Panc1 (cell line): ENCODE results near the gene CDC25B. TPM values are rescaled to one million over a fixed set of nuclear protein-coding genes. Genes with fewer than 3 reads are reported as not detected.

Experiments
- ATAC-seq: fragments of 200-7000 bp; cut with Tn5 transposase; 2 replicates; pipeline ENCODE4 v1.9.1; 2020; ENCODE audit warnings: mild to moderate bottlenecking, moderate library complexity
- Bru-seq: library from RNA; stranded (reverse); fragments of 400-500 nt; gene quantifications from one replicate; lab custom pipeline; 2021; lab: Mats Ljungman, UMichigan
- BruChase-seq, 2 experiments: library from RNA; stranded (reverse); fragments of 400-500 nt; gene quantifications; one replicate each; lab custom pipeline; 2021; lab: Mats Ljungman, UMichigan
- BruUV-seq: library from RNA; stranded (reverse); fragments of 400-500 nt; replicated peaks from 2 replicates; lab custom pipeline; 2021; lab: Mats Ljungman, UMichigan
- CTCF ChIA-PET: fragments of 300-600 bp; sonication (Branson Sonifier 250); formaldehyde crosslinking; loops from one replicate; lab custom pipeline; 2022; ENCODE audit warnings: antibody characterized with exemption; lab: Charles Lee
- POLR2A ChIA-PET: fragments of 300-600 bp; sonication (Branson Sonifier 250); formaldehyde crosslinking; loops from one replicate; lab custom pipeline; 2022; ENCODE audit warnings: antibody characterized with exemption; lab: Charles Lee
- DNase-seq: peaks from one replicate; pipeline ENCODE4 v3.0.0-alpha.2; 2010; ENCODE audit warnings: low read depth, low spot score
- H3K27ac ChIP-seq: 2 replicates; pipeline ENCODE4 v1.5.1; 2011; ENCODE audit warnings: mild to moderate bottlenecking, low read length, inconsistent platforms
- H3K27me3 ChIP-seq: fragments of 200-500 bp; sonication (Bioruptor generic); 2 replicates; pipeline ENCODE4 v1.6.0; 2014; ENCODE audit warnings: low read length, inconsistent platforms; ENCODE audit not compliant: control insufficient read depth, insufficient read depth
- H3K36me3 ChIP-seq: fragments of 200-500 bp; sonication (Bioruptor generic); 2 replicates; pipeline ENCODE4 v1.5.1; 2014; ENCODE audit warnings: inconsistent platforms, mild to moderate bottlenecking, low read length, moderate library complexity; ENCODE audit not compliant: control insufficient read depth, insufficient read depth
- H3K4me1 ChIP-seq: 2 replicates; pipeline ENCODE4 v1.5.1; 2011; ENCODE audit warnings: inconsistent platforms, mild to moderate bottlenecking, low read length, moderate library complexity; ENCODE audit not compliant: control insufficient read depth, insufficient read depth
- H3K4me3 ChIP-seq, 2 experiments: 2 replicates each; pipeline ENCODE4 v1.5.1; 2011 to 2012; ENCODE audit warnings: low read depth in 2 of 2, low read length in 2 of 2, mild to moderate bottlenecking in 2 of 2, inconsistent platforms in 1 of 2, moderate library complexity in 1 of 2
- H3K9me3 ChIP-seq: fragments of 200-500 bp; sonication (Bioruptor generic); 2 replicates; pipeline ENCODE4 v1.5.1; 2014; ENCODE audit warnings: low read depth, mild to moderate bottlenecking, inconsistent platforms, low read length, moderate library complexity; ENCODE audit not compliant: control insufficient read depth, insufficient read depth
- POLR2AphosphoS5 ChIP-seq: IDR thresholded peaks from 2 replicates; pipeline ENCODE4 v1.6.1; 2012; ENCODE audit warnings: mild to moderate bottlenecking, low read depth, low read length, moderate library complexity
- REST ChIP-seq, 2 experiments: IDR thresholded peaks; 2 replicates each; pipeline ENCODE4 v1.6.1; 2011 to 2012; ENCODE audit warnings: low read depth in 2 of 2, control low read depth in 1 of 2, low read length in 1 of 2, mild to moderate bottlenecking in 1 of 2, moderate library complexity in 1 of 2; ENCODE audit not compliant: insufficient read depth in 1 of 2
- SIN3A ChIP-seq: IDR thresholded peaks from 2 replicates; pipeline ENCODE4 v1.6.1; 2012; ENCODE audit warnings: low read depth, mild to moderate bottlenecking, low read length, moderate library complexity, borderline replicate concordance; ENCODE audit not compliant: insufficient read depth
- TCF7L2 ChIP-seq: IDR thresholded peaks from 2 replicates; pipeline ENCODE4 v1.6.1; 2011; ENCODE audit warnings: mild to moderate bottlenecking, low read depth, low read length, inconsistent platforms
- in situ Hi-C: cut with HindIII; loops from 2 replicates; pipeline ENCODE4 v1.10.0; 2016; ENCODE audit warnings: low sequenced_read_pairs, low pct_unique_long_range_greater_than_20kb
- intact Hi-C: fragments of 100-400 bp; cut with micrococcal nuclease; formaldehyde crosslinking; loops from one replicate; pipeline ENCODE4 v1.10.0; 2022; ENCODE audit not compliant: unreplicated experiment
- long read RNA-seq: library from polyadenylated mRNA; unstranded; transcript quantifications from one replicate; pipeline ENCODE4 v2.0.0, GENCODE V29; 2021; ENCODE audit not compliant: unreplicated experiment
- polyA plus RNA-seq: library from polyadenylated mRNA; unstranded; fragments of >200 nt; gene quantifications from one replicate; pipeline ENCODE4 v1.2.1, GENCODE V29; 2012; ENCODE audit warnings: missing spikeins; ENCODE audit not compliant: insufficient read length
- total RNA-seq: library from RNA; stranded (reverse); gene quantifications from one replicate; pipeline ENCODE4 v1.2.1, GENCODE V29; 2021; ENCODE audit not compliant: unreplicated experiment
- TF ChIP-seq, protein P1 (sequence below): fragments of 450-650 bp; IDR thresholded peaks from 2 replicates; pipeline ENCODE4 v1.5.1; 2017; ENCODE audit warnings: mild to moderate bottlenecking

CDC25B gene
- total RNA-seq (170 TPM), Bru-seq, nascent RNA (percentile 81 among the genes with signal in this experiment), BruChase-seq, experiment 1, labeled RNA remaining after a 2-hour chase (percentile 87 among the genes with signal in this experiment), BruChase-seq, experiment 2, labeled RNA remaining after a 6-hour chase (percentile 95 among the genes with signal in this experiment)
- 140 TPM for polyA plus RNA-seq
- long read RNA-seq, transcript CDC25B-201 (16 exons, 3,597 nt), result major isoform, 16 of 175 reads
- long read RNA-seq, transcript CDC25B-202 (15 exons, 1,978 nt), result minor isoform, 6 of 175 reads
- long read RNA-seq, transcript CDC25B-206 (16 exons, 1,960 nt), result minor isoform, 7 of 175 reads
- long read RNA-seq, partial matches to known transcripts, result 119 of 175 reads
- long read RNA-seq, other reads (novel, unspliced or antisense), result 25 of 175 reads

GRCh38 chr20:3795511-3796468 is at the start of gene CDC25B:
TSS of gene CDC25B (plus strand) at chr20:3796310. CDS start at chr20:3796532, 222 bp downstream.
- in situ Hi-C loops (no loop called here), intact Hi-C loops (no loop called here)
- no peaks in the 10 kb centered on the region for H3K27me3 ChIP-seq
- H3K36me3 ChIP-seq, result peaks cover 10% of the 10 kb centered on the region
- TSS peak; percentile 96 for BruUV-seq
- ChIA-PET POLR2A (interaction anchor here (0.8 kb wide), 1 partner anchor 10 kb away, joined by 4 read pairs; no protein-coding TSS in a partner anchor), CTCF (interaction anchor here (0.6 to 1.0 kb wide), 5 partner anchors 9 to 259 kb away, joined by 3 to 4 read pairs (median 4); partner anchors contain the start of genes AP5S1 and CENPB)
- DNase-seq (peak; percentile 73), ATAC-seq (peak; percentile 93)
- peak within 1 kb of the TSS; percentile 90 to 97 for H3K4me3 ChIP-seq
- TF ChIP-seq, protein P1, sequence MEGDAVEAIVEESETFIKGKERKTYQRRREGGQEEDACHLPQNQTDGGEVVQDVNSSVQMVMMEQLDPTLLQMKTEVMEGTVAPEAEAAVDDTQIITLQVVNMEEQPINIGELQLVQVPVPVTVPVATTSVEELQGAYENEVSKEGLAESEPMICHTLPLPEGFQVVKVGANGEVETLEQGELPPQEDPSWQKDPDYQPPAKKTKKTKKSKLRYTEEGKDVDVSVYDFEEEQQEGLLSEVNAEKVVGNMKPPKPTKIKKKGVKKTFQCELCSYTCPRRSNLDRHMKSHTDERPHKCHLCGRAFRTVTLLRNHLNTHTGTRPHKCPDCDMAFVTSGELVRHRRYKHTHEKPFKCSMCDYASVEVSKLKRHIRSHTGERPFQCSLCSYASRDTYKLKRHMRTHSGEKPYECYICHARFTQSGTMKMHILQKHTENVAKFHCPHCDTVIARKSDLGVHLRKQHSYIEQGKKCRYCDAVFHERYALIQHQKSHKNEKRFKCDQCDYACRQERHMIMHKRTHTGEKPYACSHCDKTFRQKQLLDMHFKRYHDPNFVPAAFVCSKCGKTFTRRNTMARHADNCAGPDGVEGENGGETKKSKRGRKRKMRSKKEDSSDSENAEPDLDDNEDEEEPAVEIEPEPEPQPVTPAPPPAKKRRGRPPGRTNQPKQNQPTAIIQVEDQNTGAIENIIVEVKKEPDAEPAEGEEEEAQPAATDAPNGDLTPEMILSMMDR, result no peak
- TF ChIP-seq TCF7L2, result peak; percentile 36; the same call in 1 of the 2 replicates
- peak; percentile 83 for TF ChIP-seq POLR2AphosphoS5
- TF ChIP-seq SIN3A, result peak; percentile 87
- TF ChIP-seq REST (IDR thresholded peaks at IDR 0.05; ENCODE audit: insufficient read depth in 1 of 2, low read depth in 2 of 2, low read length in 1 of 2), result no peak
- peaks cover 16% of the 10 kb centered on the region for H3K4me1 ChIP-seq
- no peaks in the 10 kb centered on the region for H3K9me3 ChIP-seq
- peak within 1 kb of the TSS; percentile 97 for H3K27ac ChIP-seq

- no TSS peak for BruUV-seq
- Histone ChIP-seq H3K9me3 (no peaks in the 10 kb centered on the region), H3K4me3 (no peak overlapping the region), H3K27ac (no peak overlapping the region), H3K4me1 (no peaks in the 10 kb centered on the region; the same call in 1 of the 2 replicates), H3K36me3 (no peaks in the 10 kb centered on the region), H3K27me3 (peaks cover 6% of the 10 kb centered on the region)
- no peak for DNase-seq
- ChIA-PET CTCF (no interaction called here), POLR2A (no interaction called here)
- no peak for TF ChIP-seq REST (IDR thresholded peaks at IDR 0.05; ENCODE audit: insufficient read depth in 1 of 2, low read depth in 2 of 2, low read length in 1 of 2)
- TF ChIP-seq, protein P1, result no peak
- no peak for TF ChIP-seq TCF7L2
- no peak for TF ChIP-seq SIN3A
- no peak for TF ChIP-seq POLR2AphosphoS5
- intact Hi-C loops, result loop anchor here (10.0 kb wide), 1 partner anchor 73 kb away; no protein-coding TSS in a partner anchor
- in situ Hi-C loops, result no loop called here
- ATAC-seq, result no peak
Observed at GRCh38 chr20:3747471-3747870, 48.6 kb upstream of the CDC25B start.
